Measurements from ENCODE around the gene CNTN5. TPM values are rescaled to one million over a fixed set of nuclear protein-coding genes. Genes with fewer than 3 reads are reported as not detected.

The CNTN5 gene
- total RNA-seq, 1 donor from 2014 or later = 13.2 TPM

DNA sequence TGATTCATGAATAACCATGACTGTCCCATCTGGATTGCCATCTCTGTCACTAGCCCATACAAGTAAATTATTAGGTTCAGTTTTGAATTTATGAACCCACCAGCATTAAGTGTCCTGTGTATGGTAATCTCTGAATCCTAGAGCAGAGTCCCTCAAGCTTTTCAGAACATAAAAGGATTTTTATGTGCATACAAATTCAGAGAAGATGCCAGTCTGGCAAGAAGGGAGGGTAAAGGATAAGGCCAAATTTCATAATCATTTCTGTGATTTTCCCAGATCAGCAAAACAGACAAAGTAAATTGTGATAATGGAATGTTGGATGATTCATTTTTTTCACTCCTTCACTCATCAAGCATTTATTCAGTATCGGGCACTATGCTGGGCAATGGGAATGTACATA is 1295.2 kb downstream of the CNTN5 start:
- DNase-seq (ENCODE audit: low spot score) = peak; percentile 47

DNA sequence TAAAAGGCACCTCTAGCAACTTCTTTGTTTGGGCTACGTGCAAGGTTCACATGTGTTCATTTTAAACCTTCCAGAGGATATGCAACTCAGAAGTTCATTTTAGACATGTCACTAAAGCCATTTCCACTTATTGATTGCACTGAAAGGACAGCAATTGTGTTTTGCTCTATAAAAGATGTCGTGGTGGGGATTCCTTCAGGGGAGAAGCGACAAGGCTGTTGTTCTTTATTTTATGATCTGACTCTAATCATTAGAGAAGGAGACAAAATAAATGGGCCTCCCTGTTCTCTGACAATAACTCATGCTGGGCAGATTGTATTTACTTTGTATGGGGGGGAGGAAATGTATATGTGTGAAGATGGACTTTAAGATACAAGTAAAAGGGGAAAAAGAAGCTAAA is 1296.2 kb downstream of the CNTN5 start:
- no peak for DNase-seq (ENCODE audit: low spot score)

GRCh38 chr11:100319691-100320090 is 1298.9 kb downstream of the CNTN5 start:
- no peak for DNase-seq (ENCODE audit: low spot score)

DNA sequence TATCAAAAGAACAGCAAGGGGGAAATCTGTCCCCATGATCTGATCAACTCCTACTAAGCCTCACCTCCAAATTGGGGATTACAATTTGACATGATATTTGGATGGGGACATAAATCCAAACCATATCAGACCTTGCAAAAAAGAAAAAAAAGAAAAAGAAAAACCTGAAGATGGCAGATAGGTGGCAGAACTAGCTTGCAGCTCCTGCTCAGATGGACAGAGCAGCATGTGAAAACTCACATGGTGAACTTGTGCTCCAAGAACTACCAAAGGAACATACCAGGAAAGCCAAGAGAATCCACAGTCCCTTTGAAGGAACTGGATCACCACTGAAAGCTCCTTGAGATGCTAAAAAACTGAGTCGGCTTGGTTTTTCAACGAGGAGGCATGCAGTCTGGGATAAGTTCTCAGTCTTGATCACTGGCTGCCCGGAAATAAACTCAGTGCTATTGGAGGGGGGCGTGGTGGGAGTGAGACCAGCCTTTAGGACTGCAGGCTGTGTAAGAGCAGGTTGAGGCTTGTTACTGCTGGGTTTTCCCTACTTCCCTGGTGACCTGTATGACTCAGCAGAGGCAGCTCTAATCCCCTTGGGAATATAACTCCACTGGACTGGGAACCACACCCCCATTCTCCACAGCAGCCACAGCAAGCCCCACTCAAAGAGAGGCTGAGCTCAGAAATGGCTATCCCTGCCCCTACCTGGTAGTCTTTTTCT is 1308.0 kb downstream of the CNTN5 start:
- DNase-seq (ENCODE audit: low spot score) = peak; percentile 1

DNA sequence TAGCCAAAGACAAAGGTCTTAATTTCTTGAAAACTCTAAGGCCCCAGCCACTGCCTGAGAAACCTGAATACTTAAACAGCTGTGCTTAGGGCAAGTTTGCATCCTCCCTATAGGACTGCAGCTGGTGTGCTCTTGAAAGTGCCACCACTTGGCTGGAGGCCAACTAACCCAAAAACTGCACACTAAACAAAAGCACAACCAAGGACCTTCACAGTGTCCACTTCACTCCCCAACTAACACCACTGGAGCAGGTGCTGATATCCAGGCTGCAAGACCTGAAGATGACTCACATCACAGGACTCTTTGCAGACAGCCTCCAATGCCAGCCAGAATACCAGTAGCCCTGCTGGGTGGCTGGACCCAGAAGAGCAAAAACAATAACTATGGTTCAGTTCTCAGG is 1308.6 kb downstream of the CNTN5 start:
- DNase-seq (ENCODE audit: low spot score) = no peak

GRCh38 chr11:100336873-100337272 is 1316.1 kb downstream of the CNTN5 start:
- no peak for DNase-seq (ENCODE audit: low spot score)

DNA sequence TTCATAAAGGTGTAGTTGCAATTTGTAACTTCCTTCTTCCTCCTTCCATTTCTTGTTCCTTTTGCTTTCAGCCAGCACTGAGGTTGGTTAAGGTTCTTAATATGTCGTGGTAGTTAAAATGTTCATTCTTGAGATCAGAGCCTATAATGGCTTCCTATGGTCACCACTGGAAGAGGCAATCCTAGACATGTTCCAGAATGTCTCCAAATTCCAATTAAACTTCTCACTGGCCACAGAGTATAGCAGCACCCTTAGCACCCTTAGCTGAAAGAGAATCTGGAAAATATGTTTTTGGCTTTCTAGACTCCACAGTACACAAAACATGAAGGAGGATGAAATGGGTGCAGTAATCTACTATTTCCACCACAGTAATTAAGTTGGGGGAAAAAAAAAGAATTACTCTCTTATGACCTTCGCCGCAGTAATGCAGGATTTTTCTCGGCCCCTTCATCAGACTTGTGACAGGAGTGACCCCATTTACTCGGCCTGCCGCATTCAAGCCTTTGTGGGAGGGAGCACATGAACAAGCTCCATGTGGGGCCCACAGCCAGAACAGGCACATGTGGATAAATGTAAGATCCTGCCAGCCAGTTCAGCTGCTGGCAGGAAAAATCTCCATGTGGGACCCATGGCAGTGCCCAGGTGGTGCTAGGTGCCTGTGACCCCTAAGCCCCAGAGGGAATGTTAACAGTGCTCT is 1317.5 kb downstream of the CNTN5 start:
- no peak for DNase-seq (ENCODE audit: low spot score)

DNA sequence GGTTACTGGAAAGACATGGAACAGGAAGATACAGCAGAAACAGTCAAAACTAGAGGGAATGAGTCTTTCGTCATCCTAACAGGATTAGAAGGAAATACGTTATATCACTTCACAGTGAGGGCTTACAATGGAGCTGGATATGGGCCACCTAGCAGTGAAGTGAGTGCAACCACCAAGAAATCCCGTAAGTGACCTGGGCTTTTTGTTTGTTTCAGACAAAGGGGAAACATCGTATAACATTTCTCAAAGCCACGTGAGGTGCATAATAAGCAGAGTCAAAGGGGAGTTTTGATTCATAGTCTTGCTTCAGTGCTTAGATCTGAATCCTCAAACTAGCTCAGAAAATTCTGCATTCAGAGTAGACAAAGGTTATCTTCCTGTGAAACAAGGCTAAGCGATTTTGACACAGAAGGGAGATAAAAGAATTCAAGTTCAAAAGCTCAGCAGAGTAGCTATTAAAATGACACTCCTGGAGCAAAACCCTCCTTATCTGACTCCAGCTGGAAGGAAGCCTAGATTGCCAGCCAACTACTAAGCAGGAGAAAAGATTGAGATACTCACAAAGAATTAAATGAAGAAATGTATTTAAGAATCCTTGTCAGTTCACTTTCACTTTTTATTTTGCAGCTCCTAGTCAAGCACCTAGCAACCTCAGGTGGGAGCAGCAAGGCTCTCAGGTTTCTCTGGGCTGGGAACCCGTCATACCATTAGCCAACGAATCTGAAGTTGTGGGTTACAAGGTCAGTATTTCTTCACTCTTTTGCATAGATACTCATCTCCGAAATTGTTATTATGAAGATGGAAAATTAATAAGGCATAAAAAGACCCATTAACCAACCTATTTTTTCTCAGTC is 1319.9 kb downstream of the CNTN5 start:
- DNase-seq (ENCODE audit: low spot score) = peak; percentile 93

DNA sequence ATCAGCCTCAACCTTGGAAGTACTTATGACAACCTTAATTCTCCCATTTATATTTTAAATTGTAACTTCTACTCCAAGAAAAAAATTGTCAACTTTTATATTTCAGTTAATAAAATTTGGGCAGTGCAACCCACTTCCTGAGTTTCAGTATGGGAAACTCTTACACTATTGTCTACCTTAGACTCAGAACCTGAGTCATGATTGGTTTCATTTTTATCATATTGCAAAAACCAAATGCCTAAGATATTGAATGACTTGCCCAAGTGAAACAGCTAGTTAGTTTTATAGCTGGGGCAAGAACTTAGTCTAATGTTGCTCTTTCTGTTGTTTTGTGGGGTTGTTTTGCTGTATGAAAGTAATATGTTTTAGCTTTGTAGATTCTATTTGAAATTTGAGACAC is 1332.3 kb downstream of the CNTN5 start:
- no peak for DNase-seq (ENCODE audit: low spot score)

DNA sequence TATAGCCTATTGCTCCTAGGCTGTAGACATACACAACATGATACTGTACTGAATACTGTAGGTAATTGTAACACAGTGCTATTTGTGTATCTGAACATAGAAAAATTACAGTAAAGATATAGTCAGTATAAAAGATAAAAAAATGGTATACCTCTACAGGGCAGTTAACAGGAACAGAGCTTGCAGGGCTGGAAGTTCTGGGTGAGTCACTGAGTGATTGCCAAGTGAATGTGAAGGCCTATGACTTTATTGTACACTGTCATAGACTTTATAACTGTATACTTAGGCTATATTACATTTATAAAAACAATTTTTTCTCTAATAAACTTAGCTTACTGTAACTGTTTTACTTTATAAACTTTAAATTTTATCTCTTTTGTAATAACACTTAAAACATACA is 1334.0 kb downstream of the CNTN5 start:
- DNase-seq (ENCODE audit: low spot score) = no peak

DNA sequence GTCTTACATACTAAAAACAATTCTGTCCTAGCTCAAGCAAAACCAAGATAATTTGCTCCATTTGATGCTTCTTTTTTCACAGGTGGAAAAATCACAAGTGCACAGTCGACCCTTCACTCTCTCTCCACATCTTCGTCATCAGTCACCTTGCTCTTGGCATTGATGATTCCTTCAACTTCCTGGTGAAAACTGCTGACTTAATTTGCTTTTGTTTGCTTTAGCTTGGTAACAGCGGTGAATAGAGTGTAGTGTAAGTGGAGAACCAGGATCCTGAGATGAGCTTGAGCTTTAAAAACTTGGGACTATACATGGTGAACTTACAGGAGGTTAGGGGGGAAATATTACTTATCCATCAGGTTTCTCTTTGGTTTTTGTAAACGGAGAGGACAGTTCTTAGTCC is 1335.3 kb downstream of the CNTN5 start:
- DNase-seq (ENCODE audit: low spot score) = no peak

- no peak for DNase-seq (ENCODE audit: low spot score)
These were observed 1338.5 kb downstream of the CNTN5 start for GRCh38 chr11:100359281-100359680.

GRCh38 chr11:100367892-100368291 is 1347.1 kb downstream of the CNTN5 start:
- no peak for DNase-seq (ENCODE audit: low spot score)

GRCh38 chr11:100383357-100383865 is 1362.7 kb downstream of the CNTN5 start:
- no peak for DNase-seq (ENCODE audit: low spot score)

GRCh38 chr11:100396266-100396665 is 1375.5 kb downstream of the CNTN5 start:
- DNase-seq (ENCODE audit: low spot score) = no peak

DNA sequence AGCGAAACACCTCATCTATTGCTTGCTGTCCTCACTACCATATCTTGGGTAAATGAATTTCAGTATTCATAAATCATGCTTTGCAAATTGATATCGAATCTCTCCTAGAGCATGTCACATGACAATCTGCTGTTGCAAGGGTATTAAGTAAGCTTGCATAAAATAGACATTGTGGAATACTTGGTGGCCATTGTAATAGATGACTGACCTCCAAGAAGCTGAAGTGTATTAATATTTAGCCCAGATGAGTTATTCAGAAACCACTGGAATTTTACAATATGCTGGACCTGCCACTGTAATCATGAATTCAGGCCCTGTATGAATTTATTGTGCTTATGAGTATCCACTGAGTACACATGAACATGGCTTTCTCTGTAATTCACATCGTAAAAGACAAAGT is 1376.7 kb downstream of the CNTN5 start:
- DNase-seq (ENCODE audit: low spot score) = no peak

DNA sequence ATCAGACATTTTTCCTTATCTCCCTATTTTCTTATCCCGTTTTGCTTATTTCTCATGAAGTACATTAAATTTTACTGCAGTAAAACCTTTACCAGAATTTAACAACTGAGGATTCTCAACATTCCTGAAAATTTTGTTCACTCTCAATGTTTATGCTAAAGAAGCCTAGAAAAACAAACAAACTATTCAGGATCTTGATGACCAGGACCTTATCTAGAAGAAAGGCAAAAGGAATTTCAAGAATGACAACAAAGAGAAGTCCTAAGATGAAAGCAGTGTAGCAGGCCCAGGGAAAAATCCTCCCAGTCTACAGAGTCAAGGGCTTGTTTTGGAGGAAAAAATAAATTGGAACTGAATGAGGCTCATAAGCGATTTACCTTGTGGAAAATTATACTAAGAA is 1383.1 kb downstream of the CNTN5 start:
- DNase-seq (ENCODE audit: low spot score) = peak; percentile 69

DNA sequence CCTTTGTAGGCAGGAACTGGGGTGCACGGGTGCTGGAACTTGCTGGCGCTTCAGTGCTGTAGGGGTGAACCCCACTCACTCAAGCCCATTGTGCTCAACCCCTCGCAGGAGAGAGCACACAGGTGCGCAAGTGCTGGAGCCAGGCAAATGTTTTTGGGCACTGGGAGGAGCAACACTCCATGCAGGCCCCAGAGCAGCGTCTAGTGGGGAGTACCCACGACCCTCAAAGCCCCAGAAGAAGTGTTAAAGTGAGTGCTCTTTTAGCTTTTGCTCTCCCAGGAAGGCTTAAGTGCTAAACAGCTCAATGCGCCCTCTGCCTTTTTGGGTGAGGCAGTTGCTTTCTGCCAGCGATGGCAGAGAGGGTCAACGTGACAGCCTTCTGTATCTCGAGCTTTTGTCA is 1384.2 kb downstream of the CNTN5 start:
- no peak for DNase-seq (ENCODE audit: low spot score)

Measured in umbilical cord (tissue), 2 donors.